ENCODE measurements around the gene SORL1.

Gene SORL1

DNA sequence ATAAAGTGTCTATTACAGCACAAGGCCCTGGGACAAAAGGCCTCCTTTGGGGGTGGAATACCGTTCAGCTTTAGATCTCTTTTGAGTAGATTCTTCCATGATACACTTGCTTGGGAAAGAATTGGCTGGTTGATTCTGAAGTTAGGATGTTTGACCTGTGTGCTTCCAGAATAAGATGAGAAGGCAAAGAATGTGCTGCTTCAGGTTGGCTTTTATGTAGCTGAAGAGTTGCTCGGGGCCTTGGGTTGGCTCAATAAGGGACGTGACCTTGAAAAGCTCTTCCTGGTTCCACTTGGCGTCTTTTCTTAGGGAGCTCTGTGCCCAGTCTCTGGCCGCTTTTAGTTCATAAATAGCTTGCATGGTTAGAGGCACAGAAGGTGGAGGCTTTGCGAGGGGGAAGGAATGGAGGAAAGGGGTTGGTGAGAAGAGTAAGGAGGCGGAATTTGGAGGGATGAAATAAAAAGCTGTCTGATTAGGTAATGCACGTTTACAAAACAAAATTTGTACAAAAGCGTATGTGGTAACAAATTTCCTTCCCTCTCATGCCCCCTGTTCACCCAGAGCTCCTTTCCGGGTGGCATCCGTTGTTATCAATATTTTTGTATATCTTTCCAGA, 4.8 kb downstream of the SORL1 start:
- no peak for DNase-seq (ENCODE audit: low read depth)
- H3K4me3 ChIP-seq (ENCODE audit: control insufficient read depth, low read depth, low read length) = no peak overlapping the region
- TF ChIP-seq, protein P1, sequence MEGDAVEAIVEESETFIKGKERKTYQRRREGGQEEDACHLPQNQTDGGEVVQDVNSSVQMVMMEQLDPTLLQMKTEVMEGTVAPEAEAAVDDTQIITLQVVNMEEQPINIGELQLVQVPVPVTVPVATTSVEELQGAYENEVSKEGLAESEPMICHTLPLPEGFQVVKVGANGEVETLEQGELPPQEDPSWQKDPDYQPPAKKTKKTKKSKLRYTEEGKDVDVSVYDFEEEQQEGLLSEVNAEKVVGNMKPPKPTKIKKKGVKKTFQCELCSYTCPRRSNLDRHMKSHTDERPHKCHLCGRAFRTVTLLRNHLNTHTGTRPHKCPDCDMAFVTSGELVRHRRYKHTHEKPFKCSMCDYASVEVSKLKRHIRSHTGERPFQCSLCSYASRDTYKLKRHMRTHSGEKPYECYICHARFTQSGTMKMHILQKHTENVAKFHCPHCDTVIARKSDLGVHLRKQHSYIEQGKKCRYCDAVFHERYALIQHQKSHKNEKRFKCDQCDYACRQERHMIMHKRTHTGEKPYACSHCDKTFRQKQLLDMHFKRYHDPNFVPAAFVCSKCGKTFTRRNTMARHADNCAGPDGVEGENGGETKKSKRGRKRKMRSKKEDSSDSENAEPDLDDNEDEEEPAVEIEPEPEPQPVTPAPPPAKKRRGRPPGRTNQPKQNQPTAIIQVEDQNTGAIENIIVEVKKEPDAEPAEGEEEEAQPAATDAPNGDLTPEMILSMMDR (IDR thresholded peaks at IDR 0.05; ENCODE audit: control insufficient read depth, insufficient read depth, low read depth, low read length, missing control alignments) = no peak

DNA sequence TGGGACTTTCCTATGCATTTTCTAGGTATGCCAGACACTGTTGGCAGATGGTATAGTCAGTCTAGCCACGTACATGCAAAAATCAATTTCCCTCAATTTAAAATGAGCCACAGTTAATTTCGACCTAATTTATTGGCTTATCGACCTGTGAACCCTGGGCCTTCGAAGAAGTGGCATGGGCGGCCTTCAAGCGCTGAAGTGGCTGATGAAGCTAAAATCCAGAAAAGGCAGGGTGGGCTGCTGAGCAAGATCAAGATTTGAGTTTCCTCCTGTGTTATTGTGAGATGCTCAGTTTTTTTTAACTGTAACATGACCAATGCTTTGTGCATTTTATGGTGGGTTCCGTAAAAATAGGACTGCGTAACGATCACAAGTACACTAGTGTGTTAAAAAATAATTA, 6.4 kb downstream of the SORL1 start:
- no peak for DNase-seq (ENCODE audit: low read depth)
- no peak overlapping the region for H3K4me3 ChIP-seq (ENCODE audit: control insufficient read depth, low read depth, low read length)
- TF ChIP-seq, protein P1 (IDR thresholded peaks at IDR 0.05; ENCODE audit: control insufficient read depth, insufficient read depth, low read depth, low read length, missing control alignments) = no peak

DNA sequence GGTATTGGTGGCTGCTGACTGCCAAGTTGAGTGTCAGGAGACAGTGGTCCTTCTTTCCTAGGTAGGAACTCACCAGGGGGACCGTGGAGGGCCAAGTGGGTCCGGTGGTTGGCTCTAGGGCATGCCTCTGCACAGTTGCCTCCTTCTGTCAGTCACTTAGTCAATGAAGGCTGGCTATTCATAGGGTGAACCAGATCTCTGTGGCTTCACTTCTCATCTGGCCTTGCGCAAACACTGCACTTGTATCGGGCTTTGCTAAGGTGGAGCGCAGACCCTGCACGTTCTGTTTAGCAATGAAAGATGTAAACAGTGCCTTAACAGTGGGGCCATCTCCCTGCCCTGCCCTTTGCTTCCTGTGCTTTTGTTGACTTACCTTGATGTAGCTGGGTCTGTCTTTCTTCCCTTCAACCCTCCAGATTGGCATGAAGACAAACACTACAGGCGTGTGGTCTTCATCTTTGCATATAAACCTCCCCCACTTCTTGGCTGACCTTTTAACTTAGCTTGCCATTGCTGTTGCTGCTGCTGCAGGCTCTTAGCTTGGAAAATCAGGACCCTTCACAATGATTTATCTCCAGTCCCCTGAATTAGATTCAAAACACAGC, 7.4 kb downstream of the SORL1 start:
- TF ChIP-seq, protein P1 (IDR thresholded peaks at IDR 0.05; ENCODE audit: control insufficient read depth, insufficient read depth, low read depth, low read length, missing control alignments) = no peak
- H3K4me3 ChIP-seq (ENCODE audit: control insufficient read depth, low read depth, low read length) = no peak overlapping the region
- no peak for DNase-seq (ENCODE audit: low read depth)

DNA sequence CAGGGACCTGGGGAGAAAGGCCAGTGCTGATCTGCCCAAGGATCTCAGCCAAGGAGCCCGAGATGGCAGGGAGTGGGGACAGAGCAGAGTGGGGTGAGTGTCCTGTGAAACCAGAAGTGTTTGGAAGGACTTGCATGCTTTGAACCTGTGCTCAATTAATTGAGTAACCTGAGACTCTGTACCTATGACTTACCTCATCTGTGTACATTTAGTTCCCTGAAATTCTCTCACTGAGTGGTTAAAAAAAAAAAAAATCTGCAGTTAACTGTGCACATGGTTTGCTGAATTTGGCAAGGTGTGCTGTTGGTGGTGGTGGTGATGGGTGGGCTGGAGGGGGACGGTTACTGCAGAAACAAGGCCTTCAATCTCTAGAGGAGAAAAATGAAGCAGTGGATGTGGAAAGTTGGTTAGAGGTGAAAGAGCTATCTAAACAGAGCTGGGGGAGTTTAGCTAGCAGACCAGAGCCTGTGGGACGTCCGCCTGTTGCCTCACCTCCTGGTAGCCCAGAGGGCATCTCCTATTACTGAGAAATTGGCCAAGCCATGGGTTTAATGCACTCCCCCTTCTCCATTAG, 8.9 kb downstream of the SORL1 start:
- TF ChIP-seq, protein P1 (IDR thresholded peaks at IDR 0.05; ENCODE audit: control insufficient read depth, insufficient read depth, low read depth, low read length, missing control alignments) = no peak
- no peak for DNase-seq (ENCODE audit: low read depth)
- no peak overlapping the region for H3K4me3 ChIP-seq (ENCODE audit: control insufficient read depth, low read depth, low read length)

DNA sequence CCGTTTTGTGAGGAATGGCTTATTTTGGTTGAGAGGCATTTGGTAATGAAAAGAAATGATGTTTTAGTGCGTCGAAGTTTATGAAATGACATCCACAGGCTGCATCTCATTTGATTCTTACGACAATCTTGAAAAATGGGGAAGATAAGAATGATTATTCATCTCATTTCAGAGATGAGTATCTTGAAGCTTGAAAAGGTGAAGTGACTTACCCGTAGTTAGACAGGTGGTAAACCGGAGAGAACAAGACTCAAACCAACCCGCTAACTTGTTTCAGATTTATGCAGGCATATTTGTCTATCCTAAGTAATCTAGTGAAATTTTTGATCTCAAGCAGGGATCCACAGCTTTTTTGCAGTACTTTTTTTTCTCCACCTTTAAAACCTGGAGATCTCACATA, 9.7 kb downstream of the SORL1 start:
- no peak overlapping the region for H3K4me3 ChIP-seq (ENCODE audit: control insufficient read depth, low read depth, low read length)
- TF ChIP-seq, protein P1 (IDR thresholded peaks at IDR 0.05; ENCODE audit: control insufficient read depth, insufficient read depth, low read depth, low read length, missing control alignments) = no peak
- DNase-seq (ENCODE audit: low read depth) = no peak

DNA sequence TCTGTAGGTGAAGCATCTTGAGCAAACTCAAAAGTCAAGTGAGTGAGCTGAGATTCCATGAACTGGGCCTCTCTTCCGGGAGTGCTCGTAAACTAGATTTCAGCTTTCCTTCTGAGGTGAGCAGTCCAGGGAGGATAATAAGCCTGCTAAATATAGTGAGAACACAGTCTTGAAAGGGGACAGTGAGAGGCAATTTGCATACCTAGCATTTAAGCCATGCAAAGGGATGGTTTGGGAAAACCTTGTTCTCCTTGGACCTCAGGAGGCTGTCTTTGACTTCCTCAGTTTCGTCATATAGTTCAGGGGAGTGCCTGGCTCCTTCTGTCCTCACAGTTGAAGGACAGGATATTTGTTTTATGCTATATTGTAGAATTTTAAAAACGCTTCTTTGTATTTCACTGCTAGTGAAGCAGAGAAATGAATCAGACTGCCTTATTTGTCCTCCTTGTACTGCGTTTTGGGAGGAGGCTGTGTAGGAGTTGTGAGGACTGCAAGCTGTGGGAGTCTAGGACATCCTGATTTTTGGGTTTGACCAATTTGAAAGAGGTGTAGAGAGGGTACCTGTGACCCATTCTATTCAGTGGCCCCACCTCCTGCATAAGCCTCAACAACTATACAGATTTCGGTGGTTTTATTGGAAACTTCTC, 11.7 kb downstream of the SORL1 start:
- DNase-seq (ENCODE audit: low read depth) = no peak
- no peak overlapping the region for H3K4me3 ChIP-seq (ENCODE audit: control insufficient read depth, low read depth, low read length)
- TF ChIP-seq, protein P1 (IDR thresholded peaks at IDR 0.05; ENCODE audit: control insufficient read depth, insufficient read depth, low read depth, low read length, missing control alignments) = no peak
